Limb (tissue), 2 donors: ENCODE results near the gene UBB.
"Not testable (repeated sequence)": the region's sequence is repeated elsewhere in the genome, so short reads cannot be mapped to it uniquely, and the experiment has no call there.

Experiments used
- DNase-seq, 2 donors: peaks; one replicate each; pipeline ENCODE4 v3.0.0-alpha.2; 2016; ENCODE audit errors: extremely low spot score in 2 of 2

UBB gene

GRCh38 chr17:16374146-16374938 is 6.5 kb upstream of the UBB start:
- DNase-seq = no peak

- no peak for DNase-seq
Measured at GRCh38 chr17:16377941-16378341, 3.0 kb upstream of the UBB start.

GRCh38 chr17:16378636-16379282 is 2.1 kb upstream of the UBB start:
- no peak for DNase-seq

- no peak for DNase-seq
Measured at GRCh38 chr17:16379654-16380053, 1.2 kb upstream of the UBB start.

GRCh38 chr17:16381496-16381820 is 567 bp downstream of the UBB start:
- DNase-seq = no peak

- DNase-seq = no peak
Measured at GRCh38 chr17:16383216-16383615, 2.3 kb downstream of the UBB start.

GRCh38 chr17:16383772-16384287 is 2.9 kb downstream of the UBB start:
- no peak for DNase-seq

- DNase-seq = no peak
Measured at GRCh38 chr17:16384557-16384956, 3.7 kb downstream of the UBB start.

- not testable (repeated sequence) for DNase-seq
Measured at GRCh38 chr17:16386126-16386507, 5.2 kb downstream of the UBB start.

- DNase-seq = no peak
Measured at GRCh38 chr17:16391451-16391850, 10.6 kb downstream of the UBB start.

GRCh38 chr17:16392491-16392890 is 11.6 kb downstream of the UBB start:
- DNase-seq = not testable (repeated sequence)

GRCh38 chr17:16395887-16396286 is 15.0 kb downstream of the UBB start:
- not testable (repeated sequence) for DNase-seq

GRCh38 chr17:16396693-16397092 is 15.8 kb downstream of the UBB start:
- not testable (repeated sequence) for DNase-seq

- no peak for DNase-seq
Measured at GRCh38 chr17:16398270-16399267, 17.7 kb downstream of the UBB start.

GRCh38 chr17:16403847-16404246 is 23.0 kb downstream of the UBB start:
- not testable (repeated sequence) for DNase-seq

- peak; percentile 48 to 73 for DNase-seq
Measured at GRCh38 chr17:16406742-16407674, 26.1 kb downstream of the UBB start.

GRCh38 chr17:16407911-16408588 is 27.2 kb downstream of the UBB start:
- peak; percentile 22 to 62 for DNase-seq

- no peak for DNase-seq
Measured at GRCh38 chr17:16415031-16415924, 34.4 kb downstream of the UBB start, which contains the start of gene TRPV2. Gene TRPV2 (plus strand): TSS chr17:16415571. CDS start chr17:16417669, 2,098 bp downstream.

GRCh38 chr17:16417399-16417798 is 36.5 kb downstream of the UBB start:
- no peak for DNase-seq
